Caco-2 (cell line): ENCODE data around the gene FRK. TPM values are rescaled to one million over a fixed set of nuclear protein-coding genes. Genes with fewer than 3 reads are reported as not detected.
A peak's percentile ranks its signal among the peaks of the same experiment; 100 is the strongest.

Source experiments
- BruUV-seq: library from RNA; stranded (reverse); fragments of 400-500 nt; replicated peaks from 2 replicates; lab custom pipeline; 2021; lab: Mats Ljungman, UMichigan
- CTCF ChIA-PET: fragments of 300-600 bp; sonication (Branson Sonifier 250); formaldehyde crosslinking; loops from one replicate; lab custom pipeline; 2022; ENCODE audit warnings: antibody characterized with exemption; lab: Charles Lee
- POLR2A ChIA-PET: fragments of 300-600 bp; sonication (Branson Sonifier 250); formaldehyde crosslinking; loops from one replicate; lab custom pipeline; 2022; ENCODE audit warnings: antibody characterized with exemption; lab: Charles Lee
- DNase-seq, 2 experiments: peaks; one replicate each; pipeline versions ENCODE4 v3.0.0 to v3.0.0-alpha.2; 2020 to 2022
- H3K27me3 ChIP-seq: replicated peaks from 2 replicates; pipeline ENCODE4 v1.6.0; 2011; ENCODE audit warnings: low read length; ENCODE audit not compliant: control insufficient read depth, insufficient read depth
- H3K36me3 ChIP-seq: 2 replicates; pipeline ENCODE4 v1.5.1; 2011; ENCODE audit warnings: low read length; ENCODE audit not compliant: control insufficient read depth, insufficient read depth
- H3K4me1 ChIP-seq: fragments of 250-450 bp; sonication (Bioruptor Pico); 2 replicates; pipeline ENCODE4 v1.5.1; 2020; ENCODE audit warnings: mild to moderate bottlenecking
- H3K4me3 ChIP-seq: 2 replicates; pipeline ENCODE4 v1.5.1; 2011; ENCODE audit warnings: low read depth, mild to moderate bottlenecking, control low read depth, low read length
- H3K9me3 ChIP-seq: fragments of 250-450 bp; sonication (Bioruptor Pico); 2 replicates; pipeline ENCODE4 v1.5.1; 2020; ENCODE audit warnings: mild to moderate bottlenecking, moderate library complexity
- H3K27ac Mint-ChIP-seq: one replicate; pipeline ENCODE4 v1.8.0; 2022; ENCODE audit warnings: mixed read lengths; ENCODE audit not compliant: unreplicated experiment
- H3K27me3 Mint-ChIP-seq: one replicate; pipeline ENCODE4 v1.8.0; 2022; ENCODE audit warnings: mixed read lengths; ENCODE audit not compliant: insufficient read depth, unreplicated experiment
- H3K36me3 Mint-ChIP-seq: one replicate; pipeline ENCODE4 v1.8.0; 2022; ENCODE audit warnings: mild to moderate bottlenecking, mixed read lengths; ENCODE audit not compliant: insufficient read depth, unreplicated experiment
- H3K4me1 Mint-ChIP-seq: one replicate; pipeline ENCODE4 v1.8.0; 2022; ENCODE audit warnings: low read depth, mixed read lengths; ENCODE audit not compliant: unreplicated experiment
- H3K4me3 Mint-ChIP-seq: one replicate; pipeline ENCODE4 v1.8.0; 2022; ENCODE audit warnings: mild to moderate bottlenecking, moderate library complexity, mixed read lengths; ENCODE audit not compliant: unreplicated experiment
- H3K9me3 Mint-ChIP-seq: one replicate; pipeline ENCODE4 v1.8.0; 2022; ENCODE audit warnings: mixed read lengths; ENCODE audit not compliant: unreplicated experiment
- intact Hi-C: fragments of 100-400 bp; cut with micrococcal nuclease; formaldehyde crosslinking; loops from one replicate; pipeline ENCODE4 v1.10.0; 2022; ENCODE audit not compliant: unreplicated experiment
- total RNA-seq: library from RNA; stranded (reverse); gene quantifications from 2 replicates; pipeline ENCODE4 v1.2.3, GENCODE V29; 2022
- TF ChIP-seq, protein P1 (sequence below), 2 experiments: fragments of 200-600 bp in 1 of 2; IDR thresholded peaks; 1 replicate in 1 of 2; 2 replicates in 1 of 2; pipeline versions ENCODE4 v1.5.1 to v1.8.0; 2011 to 2022; ENCODE audit warnings: antibody characterized with exemption in 1 of 2, control low read depth in 1 of 2, inconsistent platforms in 1 of 2, low read depth in 1 of 2, low read length in 1 of 2, mild to moderate bottlenecking in 1 of 2, moderate library complexity in 1 of 2; ENCODE audit not compliant: insufficient read depth in 1 of 2, severe bottlenecking in 1 of 2, unreplicated experiment in 1 of 2

FRK gene
- total RNA-seq, 1 experiment from 2014 or later, result 7.3 TPM

DNA sequence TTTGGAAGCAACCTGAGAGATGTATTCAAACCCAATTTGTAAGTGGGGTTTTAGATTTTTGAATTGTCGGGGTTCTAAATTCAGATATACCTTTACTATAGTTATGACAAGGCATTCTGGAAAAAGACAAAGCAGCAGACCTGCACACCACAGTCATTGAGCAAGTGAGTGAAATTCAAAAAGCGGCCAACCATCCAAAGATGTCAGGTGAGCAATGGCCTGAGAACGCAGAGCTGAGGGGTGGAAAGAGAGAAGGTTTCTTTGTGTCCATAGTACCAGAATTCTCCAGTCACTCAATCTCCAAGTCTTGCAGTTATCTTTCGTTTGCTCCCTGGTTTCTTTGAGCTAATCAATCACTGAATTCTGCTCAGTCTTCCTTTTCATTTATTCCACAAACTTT lies 1.8 kb upstream of the FRK start:
- intact Hi-C loops, result no loop called here
- peaks cover 14% of the 10 kb centered on the region for H3K4me1 Mint-ChIP-seq
- POLR2A ChIA-PET, result no interaction called here
- CTCF ChIA-PET, result no interaction called here
- Histone ChIP-seq H3K4me1 (peaks cover 6% of the 10 kb centered on the region; the same call in 1 of the 2 replicates), H3K4me3 (no peak overlapping the region), H3K36me3 (no peaks in the 10 kb centered on the region), H3K9me3 (no peaks in the 10 kb centered on the region), H3K27me3 (no peaks in the 10 kb centered on the region)
- H3K36me3 Mint-ChIP-seq, result peaks cover 12% of the 10 kb centered on the region
- BruUV-seq, result no TSS peak
- H3K27me3 Mint-ChIP-seq, result no peaks in the 10 kb centered on the region
- no peak overlapping the region for H3K4me3 Mint-ChIP-seq
- DNase-seq, result no peak
- H3K27ac Mint-ChIP-seq, result no peak overlapping the region
- TF ChIP-seq, protein P1, sequence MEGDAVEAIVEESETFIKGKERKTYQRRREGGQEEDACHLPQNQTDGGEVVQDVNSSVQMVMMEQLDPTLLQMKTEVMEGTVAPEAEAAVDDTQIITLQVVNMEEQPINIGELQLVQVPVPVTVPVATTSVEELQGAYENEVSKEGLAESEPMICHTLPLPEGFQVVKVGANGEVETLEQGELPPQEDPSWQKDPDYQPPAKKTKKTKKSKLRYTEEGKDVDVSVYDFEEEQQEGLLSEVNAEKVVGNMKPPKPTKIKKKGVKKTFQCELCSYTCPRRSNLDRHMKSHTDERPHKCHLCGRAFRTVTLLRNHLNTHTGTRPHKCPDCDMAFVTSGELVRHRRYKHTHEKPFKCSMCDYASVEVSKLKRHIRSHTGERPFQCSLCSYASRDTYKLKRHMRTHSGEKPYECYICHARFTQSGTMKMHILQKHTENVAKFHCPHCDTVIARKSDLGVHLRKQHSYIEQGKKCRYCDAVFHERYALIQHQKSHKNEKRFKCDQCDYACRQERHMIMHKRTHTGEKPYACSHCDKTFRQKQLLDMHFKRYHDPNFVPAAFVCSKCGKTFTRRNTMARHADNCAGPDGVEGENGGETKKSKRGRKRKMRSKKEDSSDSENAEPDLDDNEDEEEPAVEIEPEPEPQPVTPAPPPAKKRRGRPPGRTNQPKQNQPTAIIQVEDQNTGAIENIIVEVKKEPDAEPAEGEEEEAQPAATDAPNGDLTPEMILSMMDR (IDR thresholded peaks at IDR 0.05; ENCODE audit: insufficient read depth in 1 of 2, low read depth in 1 of 2, low read length in 1 of 2, severe bottlenecking in 1 of 2, unreplicated experiment in 1 of 2), result no peak
- no peaks in the 10 kb centered on the region for H3K9me3 Mint-ChIP-seq

DNA sequence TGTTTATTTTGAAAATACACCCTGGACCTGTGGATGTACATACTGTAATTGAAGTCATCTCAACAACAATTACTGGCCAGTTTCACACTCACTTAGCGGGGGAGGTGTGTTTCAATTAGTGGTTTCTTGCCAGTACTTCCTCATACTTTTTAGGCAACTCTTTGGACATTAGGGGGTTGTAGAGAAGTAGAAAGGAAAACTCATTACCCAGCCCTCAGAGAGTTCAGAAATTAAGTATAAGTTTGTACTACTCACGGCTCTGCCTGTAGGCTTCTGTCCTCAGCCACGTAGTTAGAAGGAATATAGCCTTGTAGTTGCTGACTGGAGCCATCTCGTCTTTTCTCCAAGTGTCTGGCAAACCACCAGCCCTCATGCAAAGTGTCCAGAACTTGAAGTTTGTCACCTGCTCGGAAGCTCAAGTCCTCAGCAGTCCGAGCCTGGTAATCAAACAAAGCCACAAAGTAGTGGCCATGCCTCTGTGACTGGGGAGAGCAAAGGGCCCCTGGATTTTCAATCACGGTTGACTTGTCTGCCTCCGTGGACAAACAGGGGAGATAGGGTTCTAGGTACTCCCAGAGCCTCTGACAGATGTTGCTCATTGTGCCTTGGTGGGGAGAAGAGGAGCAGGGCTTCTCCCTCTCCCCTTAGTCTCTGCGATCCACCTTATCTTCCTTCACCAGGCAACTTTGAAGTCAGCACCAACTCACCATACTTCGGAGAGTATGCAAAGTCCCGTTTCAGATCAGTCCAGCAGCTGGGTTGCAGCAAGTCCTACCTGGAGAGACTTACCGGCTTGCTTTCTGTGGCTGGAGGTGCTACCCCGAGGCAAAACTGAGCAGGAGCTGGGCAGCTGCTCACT lies 749 bp downstream of the FRK start:
- Histone ChIP-seq H3K4me1 (peaks cover 6% of the 10 kb centered on the region; the same call in 1 of the 2 replicates), H3K27me3 (no peaks in the 10 kb centered on the region), H3K4me3 (peak overlapping the region; percentile 63), H3K9me3 (no peaks in the 10 kb centered on the region), H3K36me3 (no peaks in the 10 kb centered on the region)
- Mint-ChIP-seq H3K27ac (peak overlapping the region; percentile 95), H3K4me3 (peak overlapping the region; percentile 81), H3K36me3 (peaks cover 12% of the 10 kb centered on the region), H3K27me3 (no peaks in the 10 kb centered on the region), H3K9me3 (no peaks in the 10 kb centered on the region), H3K4me1 (peaks cover 14% of the 10 kb centered on the region)
- CTCF ChIA-PET, result interaction anchor here (0.6 to 1.7 kb wide), 11 partner anchors 13 to 209 kb away, joined by 3 to 28 read pairs (median 4); partner anchors contain the start of gene NT5DC1
- intact Hi-C loops, result loop anchor here (1.0 kb wide), 2 partner anchors 40 to 49 kb away; partner anchors contain the start of gene NT5DC1
- TSS peak; percentile 60 for BruUV-seq
- DNase-seq, result peak; percentile 50 to 52
- TF ChIP-seq, protein P1 (IDR thresholded peaks at IDR 0.05; ENCODE audit: insufficient read depth in 1 of 2, low read depth in 1 of 2, low read length in 1 of 2, severe bottlenecking in 1 of 2, unreplicated experiment in 1 of 2), result no peak
- POLR2A ChIA-PET, result interaction anchor here (0.6 to 2.4 kb wide), 3 partner anchors 14 to 41 kb away, joined by 4 to 19 read pairs (median 4); partner anchors contain the start of gene NT5DC1

- H3K4me1 Mint-ChIP-seq, result peaks cover 14% of the 10 kb centered on the region
- no peak for DNase-seq
- no TSS peak for BruUV-seq
- POLR2A ChIA-PET, result no interaction called here
- H3K27ac Mint-ChIP-seq, result peak overlapping the region; percentile 79
- intact Hi-C loops, result no loop called here
- H3K4me3 Mint-ChIP-seq, result peak overlapping the region; percentile 81
- Histone ChIP-seq H3K9me3 (no peaks in the 10 kb centered on the region), H3K4me3 (peak overlapping the region; percentile 12; the same call in 1 of the 2 replicates), H3K36me3 (no peaks in the 10 kb centered on the region), H3K4me1 (peaks cover 6% of the 10 kb centered on the region; the same call in 1 of the 2 replicates), H3K27me3 (no peaks in the 10 kb centered on the region)
- H3K9me3 Mint-ChIP-seq, result no peaks in the 10 kb centered on the region
- H3K27me3 Mint-ChIP-seq, result no peaks in the 10 kb centered on the region
- CTCF ChIA-PET, result no interaction called here
- TF ChIP-seq, protein P1 (IDR thresholded peaks at IDR 0.05; ENCODE audit: insufficient read depth in 1 of 2, low read depth in 1 of 2, low read length in 1 of 2, severe bottlenecking in 1 of 2, unreplicated experiment in 1 of 2), result no peak
- peaks cover 12% of the 10 kb centered on the region for H3K36me3 Mint-ChIP-seq
Observed at GRCh38 chr6:116057766-116058165, 2.9 kb downstream of the FRK start.
